Retina (tissue), 1 donor: Measurements from ENCODE around the gene FHIT.

Experiments
- DNase-seq: peaks from one replicate; pipeline ENCODE4 v3.0.0-alpha.2; 2016

Gene FHIT

GRCh38 chr3:60073228-60073627 lies 1178.0 kb downstream of the FHIT start:
- DNase-seq: no peak

- DNase-seq: no peak
Measured at GRCh38 chr3:60070366-60070765, 1180.9 kb downstream of the FHIT start.

GRCh38 chr3:60065227-60065868 lies 1185.9 kb downstream of the FHIT start:
- DNase-seq: no peak

- no peak for DNase-seq
Measured at GRCh38 chr3:60064210-60065178, 1186.8 kb downstream of the FHIT start.

- DNase-seq: no peak
Measured at GRCh38 chr3:60056404-60056803, 1194.8 kb downstream of the FHIT start.

- no peak for DNase-seq
Measured at GRCh38 chr3:60055765-60056164, 1195.5 kb downstream of the FHIT start.

- DNase-seq: no peak
Measured at GRCh38 chr3:60053526-60054265, 1197.6 kb downstream of the FHIT start.

GRCh38 chr3:60048447-60048848 lies 1202.8 kb downstream of the FHIT start:
- DNase-seq: no peak

- no peak for DNase-seq
Measured at GRCh38 chr3:60047426-60048200, 1203.6 kb downstream of the FHIT start.

- DNase-seq: peak; percentile 21
Measured at GRCh38 chr3:60046210-60046609, 1205.0 kb downstream of the FHIT start.

- no peak for DNase-seq
Measured at GRCh38 chr3:60045686-60046085, 1205.6 kb downstream of the FHIT start.

- no peak for DNase-seq
Measured at GRCh38 chr3:60036803-60037202, 1214.4 kb downstream of the FHIT start.

GRCh38 chr3:60033901-60034453 lies 1217.3 kb downstream of the FHIT start:
- DNase-seq: no peak

GRCh38 chr3:60030982-60031381 lies 1220.3 kb downstream of the FHIT start:
- no peak for DNase-seq

GRCh38 chr3:60028233-60028632 lies 1223.0 kb downstream of the FHIT start:
- no peak for DNase-seq

GRCh38 chr3:60027335-60027734 lies 1223.9 kb downstream of the FHIT start:
- no peak for DNase-seq

- DNase-seq: no peak
Measured at GRCh38 chr3:60025096-60026050, 1225.9 kb downstream of the FHIT start.

GRCh38 chr3:60024400-60024799 lies 1226.9 kb downstream of the FHIT start:
- DNase-seq: no peak

GRCh38 chr3:60023189-60023588 lies 1228.1 kb downstream of the FHIT start:
- no peak for DNase-seq

GRCh38 chr3:60017631-60018030 lies 1233.6 kb downstream of the FHIT start:
- DNase-seq: no peak
